HCT116 (cell line): Measurements from ENCODE around the gene NOTO. TPM values are rescaled to one million over a fixed set of nuclear protein-coding genes. Genes with fewer than 3 reads are reported as not detected.

Experiments used
- ATAC-seq: fragments of 200-7000 bp; cut with Tn5 transposase; 2 replicates; pipeline ENCODE4 v1.9.1; 2020; ENCODE audit warnings: mild to moderate bottlenecking, moderate library complexity
- BruUV-seq: library from RNA; stranded (reverse); fragments of 400-500 nt; replicated peaks from 2 replicates; lab custom pipeline; 2021; lab: Mats Ljungman, UMichigan
- CTCF ChIA-PET: fragments of 300-600 bp; sonication (Branson Sonifier 250); formaldehyde crosslinking; loops from one replicate; lab custom pipeline; 2021; ENCODE audit warnings: antibody characterized with exemption; lab: Charles Lee
- POLR2A ChIA-PET: fragments of 300-600, 350-600 bp; sonication (Branson Sonifier 250); formaldehyde crosslinking; loops from one replicate; lab custom pipeline; 2021; ENCODE audit warnings: antibody characterized with exemption; lab: Charles Lee
- RAD21 ChIA-PET, 2 experiments: fragments of 300-600 bp; sonication (Branson Sonifier 250); formaldehyde crosslinking; loops; one replicate each; lab custom pipeline; 2023; ENCODE audit warnings: low total read pairs in 2 of 2; ENCODE audit not compliant: uncharacterized antibody in 2 of 2, unreplicated experiment in 2 of 2, low non-redundant PET in 1 of 2; lab: Charles Lee
- DNase-seq: peaks from one replicate; pipeline ENCODE4 v3.0.0-alpha.2; 2010; ENCODE audit warnings: low read depth, low spot score
- H2AFZ ChIP-seq: fragments of 200-600 bp; shearing (Covaris generic), sonication (generic); 2 replicates; pipeline ENCODE4 v1.6.1; 2017; ENCODE audit warnings: low read depth, mixed run types, mixed read lengths, antibody characterized with exemption, low read length; ENCODE audit not compliant: poor library complexity, severe bottlenecking
- H3K27ac ChIP-seq: 2 replicates; pipeline ENCODE4 v1.5.1; 2012; ENCODE audit warnings: low read depth, low read length
- H3K27me3 ChIP-seq: fragments of 200-600 bp; sonication (generic); 2 replicates; pipeline ENCODE4 v1.6.1; 2016; ENCODE audit warnings: mixed run types, low read length, mixed read lengths; ENCODE audit not compliant: insufficient read depth
- H3K36me3 ChIP-seq, 2 experiments: fragments of 200-500 bp in 1 of 2; fragments of 200-600 bp in 1 of 2; sonication (Bioruptor generic) in 1 of 2; sonication (generic) in 1 of 2; 2 replicates each; pipeline versions ENCODE4 v1.5.1 to v1.6.1; 2014 to 2016; ENCODE audit warnings: low read length in 2 of 2, inconsistent platforms in 1 of 2, mixed read lengths in 1 of 2, mixed run types in 1 of 2; ENCODE audit not compliant: insufficient read depth in 2 of 2, control insufficient read depth in 1 of 2
- H3K4me1 ChIP-seq, 2 experiments: fragments of 200-600 bp in 1 of 2; sonication (generic) in 1 of 2; 2 replicates each; pipeline versions ENCODE4 v1.5.1 to v1.6.1; 2012 to 2017; ENCODE audit warnings: low read length in 2 of 2, inconsistent platforms in 1 of 2, mild to moderate bottlenecking in 1 of 2, mixed read lengths in 1 of 2, mixed run types in 1 of 2, moderate library complexity in 1 of 2; ENCODE audit not compliant: insufficient read depth in 2 of 2, control insufficient read depth in 1 of 2
- H3K4me2 ChIP-seq: fragments of 200-600 bp; sonication (generic); 2 replicates; pipeline ENCODE4 v1.6.1; 2017; ENCODE audit warnings: mixed run types, low read length, mixed read lengths
- H3K4me3 ChIP-seq, 2 experiments: fragments of 200-600 bp in 1 of 2; sonication (generic) in 1 of 2; replicated peaks in 1 of 2; 2 replicates each; pipeline ENCODE4 v1.5.1; 2011 to 2016; ENCODE audit warnings: low read length in 2 of 2, control low read depth in 1 of 2, low read depth in 1 of 2, mild to moderate bottlenecking in 1 of 2, mixed read lengths in 1 of 2, mixed run types in 1 of 2
- H3K79me2 ChIP-seq: fragments of 200-600 bp; sonication (generic); 2 replicates; pipeline ENCODE4 v1.6.1; 2017; ENCODE audit warnings: mild to moderate bottlenecking, mixed run types, low read length, moderate library complexity, mixed read lengths; ENCODE audit not compliant: insufficient read depth
- H3K9ac ChIP-seq: fragments of 200-600 bp; sonication (generic); 2 replicates; pipeline ENCODE4 v1.6.1; 2016; ENCODE audit warnings: low read length, mixed read lengths
- H3K9me2 ChIP-seq: fragments of 200-600 bp; sonication (generic), shearing (Covaris generic); 2 replicates; pipeline ENCODE4 v1.6.1; 2017; ENCODE audit warnings: mixed run types, mild to moderate bottlenecking, moderate library complexity; ENCODE audit not compliant: insufficient read depth
- H3K9me3 ChIP-seq, 2 experiments: fragments of 200-500 bp in 1 of 2; fragments of 200-600 bp in 1 of 2; sonication (Bioruptor generic) in 1 of 2; sonication (generic) in 1 of 2; 2 replicates each; pipeline ENCODE4 v1.6.1; 2014 to 2017; ENCODE audit warnings: low read length in 2 of 2, mixed read lengths in 2 of 2, inconsistent platforms in 1 of 2, low read depth in 1 of 2, mild to moderate bottlenecking in 1 of 2, mixed run types in 1 of 2, moderate library complexity in 1 of 2; ENCODE audit not compliant: control insufficient read depth in 1 of 2, insufficient read depth in 1 of 2
- H4K20me1 ChIP-seq: fragments of 200-600 bp; sonication (generic), shearing (Covaris generic); 2 replicates; pipeline ENCODE4 v1.6.1; 2017; ENCODE audit warnings: mixed run types, mild to moderate bottlenecking, moderate library complexity; ENCODE audit not compliant: insufficient read depth
- CBX3 ChIP-seq: IDR thresholded peaks from 2 replicates; pipeline ENCODE4 v1.6.1; 2012; ENCODE audit warnings: low read depth
- POLR2AphosphoS5 ChIP-seq: IDR thresholded peaks from 2 replicates; pipeline ENCODE4 v1.6.1; 2011; ENCODE audit warnings: mild to moderate bottlenecking, low read depth, low read length, moderate library complexity
- REST ChIP-seq: IDR thresholded peaks from 2 replicates; pipeline ENCODE4 v1.6.1; 2012; ENCODE audit warnings: low read depth
- SP1 ChIP-seq: IDR thresholded peaks from 2 replicates; pipeline ENCODE4 v1.6.1; 2012; ENCODE audit warnings: low read depth
- TCF7L2 ChIP-seq: IDR thresholded peaks from 2 replicates; pipeline ENCODE4 v1.7.0; 2011; ENCODE audit warnings: borderline replicate concordance, inconsistent platforms; ENCODE audit not compliant: insufficient read depth, insufficient read length; ENCODE audit errors: extremely low read depth
- ZNF274 ChIP-seq: fragments of 200-500 bp; sonication (Bioruptor generic); IDR thresholded peaks from 2 replicates; pipeline ENCODE4 v1.6.1; 2014; ENCODE audit warnings: mild to moderate bottlenecking, low read depth, low read length, inconsistent platforms
- intact Hi-C: fragments of 100-400 bp; cut with micrococcal nuclease; formaldehyde crosslinking; loops from 2 replicates; pipeline ENCODE4 v1.10.0; 2022
- total RNA-seq: library from RNA; stranded (reverse); gene quantifications from one replicate; pipeline ENCODE4 v1.2.1, GENCODE V29; 2021; ENCODE audit not compliant: unreplicated experiment

The NOTO gene
- total RNA-seq, 1 experiment from 2014 or later: not detected

GRCh38 chr2:73174244-73174643 is 28.1 kb upstream of the NOTO start:
- no TSS peak for BruUV-seq
- TF ChIP-seq REST (no peak), TCF7L2 (no peak), CBX3 (no peak), ZNF274 (no peak), SP1 (no peak), POLR2AphosphoS5 (no peak)
- H2AFZ ChIP-seq: no peak overlapping the region
- DNase-seq: no peak
- no peaks in the 10 kb centered on the region for H3K36me3 ChIP-seq
- ChIA-PET POLR2A (no interaction called here), CTCF (interaction anchor here (1.2 kb wide), 1 partner anchor 281 kb away, joined by 4 read pairs; no protein-coding TSS in a partner anchor), RAD21 (no interaction called here)
- H3K9ac ChIP-seq: no peak overlapping the region
- ATAC-seq: no peak
- H3K4me2 ChIP-seq: no peak overlapping the region
- H4K20me1 ChIP-seq: no peaks in the 10 kb centered on the region
- H3K4me1 ChIP-seq: peaks cover 9 to 14% of the 10 kb centered on the region in 2 experiments; a peak in 3 of 4 replicates
- H3K27me3 ChIP-seq: no peaks in the 10 kb centered on the region
- no peaks in the 10 kb centered on the region for H3K9me2 ChIP-seq
- H3K9me3 ChIP-seq: no peaks in the 10 kb centered on the region
- H3K79me2 ChIP-seq: no peaks in the 10 kb centered on the region
- no peak overlapping the region for H3K4me3 ChIP-seq
- no peak overlapping the region for H3K27ac ChIP-seq
- intact Hi-C loops: no loop called here
